Activated naive CD8-positive, alpha-beta T cell treated with anti-CD3 and anti-CD28 coated beads for 36 hours (primary cell): ENCODE results near the gene UBAC1. TPM values are rescaled to one million over a fixed set of nuclear protein-coding genes. Genes with fewer than 3 reads are reported as not detected.
"Not testable (repeated sequence)": the region's sequence is repeated elsewhere in the genome, so short reads cannot be mapped to it uniquely, and the experiment has no call there.

Source experiments
- DNase-seq: peaks from one replicate; pipeline ENCODE4 v3.0.0; 2021
- H3K27ac Mint-ChIP-seq: one replicate; pipeline ENCODE4 v1.8.0; 2022; ENCODE audit warnings: mild to moderate bottlenecking, moderate library complexity, mixed read lengths
- H3K27me3 Mint-ChIP-seq: one replicate; pipeline ENCODE4 v1.8.0; 2022; ENCODE audit warnings: mild to moderate bottlenecking, mixed read lengths
- H3K36me3 Mint-ChIP-seq: one replicate; pipeline ENCODE4 v1.8.0; 2021; ENCODE audit warnings: mild to moderate bottlenecking, mixed read lengths
- H3K4me1 Mint-ChIP-seq: one replicate; pipeline ENCODE4 v1.8.0; 2021; ENCODE audit warnings: mixed read lengths
- H3K4me3 Mint-ChIP-seq: one replicate; pipeline ENCODE4 v1.8.0; 2022; ENCODE audit warnings: mild to moderate bottlenecking, moderate library complexity, mixed read lengths
- H3K9me3 Mint-ChIP-seq: one replicate; pipeline ENCODE4 v1.8.0; 2022; ENCODE audit warnings: mixed read lengths
- total RNA-seq, 2 experiments: library from RNA; stranded (reverse); gene quantifications; one replicate each; pipeline ENCODE4 v1.2.3, GENCODE V29; 2021

Gene UBAC1
- total RNA-seq, 2 experiments from 2014 or later, result 30.0 to 32.6 TPM

- peaks cover 27% of the 10 kb centered on the region for H3K4me1 Mint-ChIP-seq
- peak overlapping the region; percentile 86 for H3K4me3 Mint-ChIP-seq
- peak overlapping the region; percentile 48 for H3K27ac Mint-ChIP-seq
- DNase-seq, result no peak
- H3K27me3 Mint-ChIP-seq, result no peaks in the 10 kb centered on the region
- H3K9me3 Mint-ChIP-seq, result no peaks in the 10 kb centered on the region
- no peaks in the 10 kb centered on the region for H3K36me3 Mint-ChIP-seq
These were observed 529 bp downstream of the UBAC1 start for GRCh38 chr9:135960411-135961276.

- DNase-seq, result no peak
- Mint-ChIP-seq H3K27ac (no peak overlapping the region), H3K4me3 (peak overlapping the region; percentile 86), H3K4me1 (peaks cover 27% of the 10 kb centered on the region), H3K9me3 (no peaks in the 10 kb centered on the region), H3K27me3 (no peaks in the 10 kb centered on the region), H3K36me3 (no peaks in the 10 kb centered on the region)
These were observed 1.4 kb downstream of the UBAC1 start for GRCh38 chr9:135959814-135960213.

- peaks cover 27% of the 10 kb centered on the region for H3K4me1 Mint-ChIP-seq
- DNase-seq, result no peak
- no peaks in the 10 kb centered on the region for H3K9me3 Mint-ChIP-seq
- H3K27me3 Mint-ChIP-seq, result no peaks in the 10 kb centered on the region
- no peak overlapping the region for H3K27ac Mint-ChIP-seq
- peaks cover 4% of the 10 kb centered on the region for H3K36me3 Mint-ChIP-seq
- H3K4me3 Mint-ChIP-seq, result no peak overlapping the region
These were observed 2.7 kb downstream of the UBAC1 start for GRCh38 chr9:135958485-135958884.

- Mint-ChIP-seq H3K27me3 (no peaks in the 10 kb centered on the region), H3K4me3 (no peak overlapping the region), H3K9me3 (no peaks in the 10 kb centered on the region), H3K27ac (no peak overlapping the region), H3K4me1 (peaks cover 22% of the 10 kb centered on the region), H3K36me3 (peaks cover 4% of the 10 kb centered on the region)
- DNase-seq, result no peak
These were observed 3.7 kb downstream of the UBAC1 start for GRCh38 chr9:135957431-135957830.

GRCh38 chr9:135956802-135957174 is 4.4 kb downstream of the UBAC1 start:
- Mint-ChIP-seq H3K9me3 (no peaks in the 10 kb centered on the region), H3K4me1 (peaks cover 16% of the 10 kb centered on the region), H3K27ac (no peak overlapping the region), H3K27me3 (no peaks in the 10 kb centered on the region), H3K36me3 (peaks cover 4% of the 10 kb centered on the region), H3K4me3 (no peak overlapping the region)
- DNase-seq, result no peak

GRCh38 chr9:135955934-135956801 is 5.0 kb downstream of the UBAC1 start:
- no peak for DNase-seq
- peaks cover 13% of the 10 kb centered on the region for H3K4me1 Mint-ChIP-seq
- peaks cover 4% of the 10 kb centered on the region for H3K36me3 Mint-ChIP-seq
- H3K27ac Mint-ChIP-seq, result no peak overlapping the region
- H3K27me3 Mint-ChIP-seq, result no peaks in the 10 kb centered on the region
- H3K4me3 Mint-ChIP-seq, result no peak overlapping the region
- H3K9me3 Mint-ChIP-seq, result no peaks in the 10 kb centered on the region

GRCh38 chr9:135952664-135953206 is 8.4 kb downstream of the UBAC1 start:
- peaks cover 8% of the 10 kb centered on the region for H3K36me3 Mint-ChIP-seq
- DNase-seq, result no peak

GRCh38 chr9:135951889-135952663 is 9.1 kb downstream of the UBAC1 start:
- DNase-seq, result no peak
- Mint-ChIP-seq H3K27me3 (no peaks in the 10 kb centered on the region), H3K36me3 (peaks cover 10% of the 10 kb centered on the region), H3K4me1 (no peaks in the 10 kb centered on the region), H3K27ac (no peak overlapping the region), H3K9me3 (no peaks in the 10 kb centered on the region), H3K4me3 (no peak overlapping the region)

More at GRCh38 chr9:135952664-135953206, 8.4 kb downstream of the UBAC1 start:
- no peaks in the 10 kb centered on the region for H3K9me3 Mint-ChIP-seq
- H3K27me3 Mint-ChIP-seq, result no peaks in the 10 kb centered on the region
- H3K4me1 Mint-ChIP-seq, result peaks cover 1% of the 10 kb centered on the region
- no peak overlapping the region for H3K27ac Mint-ChIP-seq
- H3K4me3 Mint-ChIP-seq, result no peak overlapping the region

GRCh38 chr9:135951310-135951709 is 9.9 kb downstream of the UBAC1 start:
- DNase-seq, H3K27me3 Mint-ChIP-seq, H3K36me3 Mint-ChIP-seq, H3K4me3 Mint-ChIP-seq, H3K4me1 Mint-ChIP-seq, H3K9me3 Mint-ChIP-seq, H3K27ac Mint-ChIP-seq: not testable (repeated sequence)

- peaks cover 11% of the 10 kb centered on the region for H3K36me3 Mint-ChIP-seq
- not testable (repeated sequence) for H3K9me3 Mint-ChIP-seq, DNase-seq, H3K4me1 Mint-ChIP-seq, H3K27ac Mint-ChIP-seq, H3K4me3 Mint-ChIP-seq, H3K27me3 Mint-ChIP-seq
These were observed 10.3 kb downstream of the UBAC1 start for GRCh38 chr9:135950841-135951240.

- no peaks in the 10 kb centered on the region for H3K27me3 Mint-ChIP-seq
- H3K4me1 Mint-ChIP-seq, result no peaks in the 10 kb centered on the region
- no peaks in the 10 kb centered on the region for H3K9me3 Mint-ChIP-seq
- H3K36me3 Mint-ChIP-seq, result peaks cover 16% of the 10 kb centered on the region
- no peak overlapping the region for H3K27ac Mint-ChIP-seq
- no peak for DNase-seq
- no peak overlapping the region for H3K4me3 Mint-ChIP-seq
These were observed 11.0 kb downstream of the UBAC1 start for GRCh38 chr9:135950135-135950682.

- no peak overlapping the region for H3K27ac Mint-ChIP-seq
- no peaks in the 10 kb centered on the region for H3K4me1 Mint-ChIP-seq
- no peak overlapping the region for H3K4me3 Mint-ChIP-seq
- H3K36me3 Mint-ChIP-seq, result peaks cover 19% of the 10 kb centered on the region
- no peaks in the 10 kb centered on the region for H3K27me3 Mint-ChIP-seq
- H3K9me3 Mint-ChIP-seq, result no peaks in the 10 kb centered on the region
- no peak for DNase-seq
These were observed 11.6 kb downstream of the UBAC1 start for GRCh38 chr9:135949501-135950134.

GRCh38 chr9:135948968-135949367 is 12.2 kb downstream of the UBAC1 start:
- H3K27ac Mint-ChIP-seq, result no peak overlapping the region
- DNase-seq, result no peak
- peaks cover 22% of the 10 kb centered on the region for H3K36me3 Mint-ChIP-seq
- H3K27me3 Mint-ChIP-seq, result no peaks in the 10 kb centered on the region
- no peaks in the 10 kb centered on the region for H3K4me1 Mint-ChIP-seq
- no peaks in the 10 kb centered on the region for H3K9me3 Mint-ChIP-seq
- no peak overlapping the region for H3K4me3 Mint-ChIP-seq

- H3K27me3 Mint-ChIP-seq, result no peaks in the 10 kb centered on the region
- H3K4me1 Mint-ChIP-seq, result no peaks in the 10 kb centered on the region
- peaks cover 26% of the 10 kb centered on the region for H3K36me3 Mint-ChIP-seq
- no peak overlapping the region for H3K27ac Mint-ChIP-seq
- H3K4me3 Mint-ChIP-seq, result no peak overlapping the region
- H3K9me3 Mint-ChIP-seq, result no peaks in the 10 kb centered on the region
- DNase-seq, result no peak
These were observed 12.7 kb downstream of the UBAC1 start for GRCh38 chr9:135948446-135948845.
